Amniotic epithelial cell (primary cell): ENCODE measurements around the gene ASTN2.
A peak's percentile ranks its signal among the peaks of the same experiment; 100 is the strongest.
"Not testable (repeated sequence)": the region's sequence is repeated elsewhere in the genome, so short reads cannot be mapped to it uniquely, and the experiment has no call there.

Experiments
- DNase-seq: peaks from one replicate; pipeline ENCODE4 v3.0.0-alpha.2; 2010; ENCODE audit warnings: low read depth

Gene ASTN2

DNA sequence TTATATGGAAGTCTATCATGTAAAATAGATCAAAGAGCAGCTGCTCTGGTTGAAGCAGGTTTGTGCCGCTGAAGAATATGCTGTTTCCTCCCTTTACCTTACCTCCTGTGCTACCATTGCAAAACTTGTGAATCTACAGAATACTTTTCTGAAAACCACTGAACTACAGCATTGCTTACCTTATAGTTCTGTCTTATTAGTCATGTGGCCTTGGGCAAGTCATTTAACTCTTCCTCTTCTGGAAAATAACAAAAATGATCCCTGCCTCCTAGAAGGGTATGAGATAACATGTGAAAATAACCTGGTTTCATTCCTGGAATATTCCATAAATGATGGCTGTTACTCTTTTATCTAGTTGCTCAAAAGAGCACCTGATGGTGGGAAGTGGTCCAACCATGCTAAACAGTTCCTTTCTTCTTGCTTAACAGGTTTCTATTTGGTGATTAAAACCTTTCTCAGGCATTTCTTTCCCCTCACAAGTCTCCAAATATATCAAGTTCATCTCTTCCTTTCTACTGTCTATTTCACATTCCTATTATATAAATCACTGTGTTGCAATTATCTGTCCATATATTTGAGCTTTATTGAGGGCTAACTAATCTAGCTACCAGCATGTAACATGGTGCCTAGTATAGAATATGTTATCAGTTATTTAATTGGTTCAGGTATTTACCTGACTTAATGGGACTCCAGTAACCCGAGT lies 712.8 kb downstream of the ASTN2 start:
- no peak for DNase-seq

DNA sequence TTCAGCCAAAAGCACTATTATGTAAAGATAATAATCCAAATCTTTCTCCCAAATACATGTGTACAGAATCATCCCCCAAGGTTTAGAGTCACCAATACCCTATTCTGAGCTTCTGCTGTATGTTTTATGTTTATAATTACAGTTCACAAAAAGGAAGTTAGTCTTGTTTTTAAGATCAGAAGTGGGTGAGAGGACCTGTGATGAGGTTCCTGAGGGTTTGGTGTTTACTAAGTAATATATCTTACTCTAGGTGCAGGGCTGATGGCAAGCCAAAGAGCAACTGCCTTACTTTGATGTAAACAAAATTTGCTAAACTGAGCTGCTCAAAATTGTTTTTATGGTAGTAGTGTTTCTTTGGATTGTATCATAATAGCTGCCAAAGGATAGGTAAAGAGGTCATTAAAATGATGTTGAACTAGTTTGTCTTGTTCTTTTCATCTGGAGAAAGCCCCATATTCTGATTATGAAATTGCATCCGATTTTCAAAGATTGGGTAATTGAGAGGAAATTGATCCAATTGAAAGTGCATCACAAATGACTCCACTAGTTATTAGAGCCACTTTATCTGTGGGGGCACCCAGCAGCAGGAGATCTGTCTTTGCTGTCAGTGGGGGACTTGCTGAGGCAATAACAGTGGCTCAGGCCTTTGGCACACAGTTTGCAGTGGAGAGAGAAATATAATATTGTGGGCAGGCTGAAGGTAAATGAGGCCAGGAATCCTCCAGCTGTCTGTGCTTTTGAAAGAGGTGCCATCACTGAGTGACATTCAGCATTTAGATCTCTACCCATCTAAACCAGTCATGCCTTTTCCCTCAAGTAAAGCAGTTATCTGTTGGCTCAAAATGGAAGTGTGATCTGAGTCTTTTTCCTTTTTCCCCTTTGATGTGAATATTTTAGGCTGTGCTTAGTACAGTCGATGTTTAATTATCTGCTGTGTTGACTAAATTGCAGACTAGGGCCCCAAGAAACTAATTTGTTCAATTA lies 713.7 kb downstream of the ASTN2 start:
- DNase-seq = no peak

DNA sequence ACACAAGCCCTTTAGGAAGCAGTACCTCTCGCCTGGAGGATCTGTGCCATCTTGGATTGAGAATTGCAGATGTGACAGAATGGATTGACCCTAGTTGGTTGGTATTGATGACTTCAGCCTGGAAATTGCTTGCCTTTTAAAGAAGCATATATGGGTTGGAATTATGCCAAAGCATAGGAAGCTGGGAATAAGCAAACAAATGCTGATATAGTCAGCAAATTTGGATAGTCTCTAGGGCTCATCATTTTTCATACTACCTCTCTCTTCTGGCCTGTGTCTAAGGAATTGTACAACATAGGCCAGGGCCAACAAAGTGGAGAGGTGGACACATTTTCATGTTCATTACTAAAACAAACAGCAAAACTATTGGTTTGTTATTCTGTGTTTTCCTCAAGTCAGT lies 714.6 kb downstream of the ASTN2 start:
- no peak for DNase-seq

DNA sequence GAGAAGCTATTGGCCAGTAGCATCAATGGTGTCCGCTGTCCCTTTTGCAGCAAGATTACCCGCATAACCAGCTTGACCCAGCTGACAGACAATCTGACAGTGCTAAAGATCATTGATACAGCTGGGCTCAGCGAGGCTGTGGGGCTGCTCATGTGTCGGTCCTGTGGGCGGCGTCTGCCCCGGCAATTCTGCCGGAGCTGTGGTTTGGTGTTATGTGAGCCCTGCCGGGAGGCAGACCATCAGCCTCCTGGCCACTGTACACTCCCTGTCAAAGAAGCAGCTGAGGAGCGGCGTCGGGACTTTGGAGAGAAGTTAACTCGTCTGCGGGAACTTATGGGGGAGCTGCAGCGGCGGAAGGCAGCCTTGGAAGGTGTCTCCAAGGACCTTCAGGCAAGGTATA lies 717.0 kb downstream of the ASTN2 start:
- DNase-seq = no peak

DNA sequence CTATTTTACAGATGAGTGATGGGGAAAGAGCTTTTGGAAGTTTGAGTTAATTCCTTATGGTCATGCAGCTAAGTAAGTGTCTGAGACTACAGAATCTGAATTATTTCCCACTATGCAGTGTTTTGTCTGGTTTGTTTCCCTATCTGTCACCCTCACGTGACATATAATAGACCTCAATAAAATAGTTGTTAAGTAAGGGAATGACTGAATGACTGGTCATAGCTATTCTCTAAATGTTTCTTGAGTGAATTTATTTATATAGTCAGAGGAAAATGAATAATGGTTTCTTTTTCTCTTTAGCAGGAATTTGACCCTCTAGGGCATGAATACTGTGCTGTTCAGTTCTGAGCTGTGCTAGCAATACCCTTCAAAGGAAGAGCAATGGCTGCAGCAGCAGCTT lies 717.5 kb downstream of the ASTN2 start:
- DNase-seq = peak; percentile 35

DNA sequence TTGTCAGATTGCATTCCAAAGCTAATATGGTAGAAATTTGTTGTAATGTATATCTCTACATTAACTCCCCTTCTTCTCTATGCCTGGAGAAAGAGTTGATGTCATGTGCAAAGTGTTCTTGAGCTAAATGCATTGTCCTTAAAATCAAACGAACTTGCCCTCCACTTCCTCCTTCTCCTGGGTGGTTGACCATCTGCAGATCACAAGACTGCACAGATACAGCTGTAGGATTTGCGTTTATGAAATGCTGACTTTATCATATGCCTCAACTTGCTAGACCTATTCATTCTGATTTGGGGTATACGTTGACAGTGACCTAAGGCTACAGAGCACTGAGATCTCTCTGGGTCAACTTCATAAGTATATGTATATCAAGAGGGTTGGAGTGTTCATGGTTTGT lies 719.4 kb downstream of the ASTN2 start:
- DNase-seq = no peak

DNA sequence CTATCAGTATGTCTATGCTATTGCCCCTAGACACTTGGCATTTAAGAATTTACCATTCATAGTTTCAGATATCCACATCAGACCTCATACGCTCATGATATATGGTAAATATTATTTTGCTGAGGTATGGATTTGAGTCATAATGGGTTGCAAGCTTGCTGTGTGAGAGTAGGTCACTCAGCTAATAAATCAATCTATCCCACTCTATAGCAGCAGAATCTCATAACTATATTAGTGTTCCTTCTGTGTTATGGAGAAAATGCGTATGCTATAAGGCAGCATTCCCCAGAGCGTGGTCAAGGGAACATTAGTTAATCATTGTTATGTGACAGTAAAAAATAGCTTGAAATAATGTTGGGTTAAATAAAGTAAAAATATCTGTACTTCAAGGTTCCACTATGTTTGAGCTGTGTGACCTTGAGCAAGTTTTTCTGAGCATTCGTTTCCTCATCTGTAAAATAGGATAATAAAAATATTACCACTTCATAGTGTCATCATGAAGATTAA lies 720.0 kb downstream of the ASTN2 start:
- no peak for DNase-seq

DNA sequence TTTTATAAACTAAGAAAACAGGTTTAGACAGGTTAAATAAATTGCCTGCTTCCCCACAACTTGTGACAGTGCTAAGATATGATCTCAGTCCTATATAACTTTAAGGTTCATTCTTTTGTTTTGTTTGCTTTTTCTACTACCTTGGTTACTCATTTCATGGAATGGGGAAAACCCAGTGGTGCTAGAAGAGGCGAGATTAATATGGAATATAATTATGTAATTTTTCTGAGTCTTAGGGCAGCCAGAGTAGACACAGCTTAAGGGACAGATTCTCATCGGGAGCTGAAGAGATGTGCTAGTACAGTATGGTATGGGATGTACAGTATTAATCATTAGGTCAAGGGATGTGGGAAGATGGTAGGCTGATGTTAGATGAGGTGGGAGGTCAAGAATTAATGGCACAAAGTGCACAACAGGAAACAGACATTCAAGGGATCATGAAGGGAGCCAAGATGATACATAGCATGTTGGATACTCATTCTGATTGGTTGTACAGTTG lies 721.6 kb downstream of the ASTN2 start:
- DNase-seq = peak; percentile 26

DNA sequence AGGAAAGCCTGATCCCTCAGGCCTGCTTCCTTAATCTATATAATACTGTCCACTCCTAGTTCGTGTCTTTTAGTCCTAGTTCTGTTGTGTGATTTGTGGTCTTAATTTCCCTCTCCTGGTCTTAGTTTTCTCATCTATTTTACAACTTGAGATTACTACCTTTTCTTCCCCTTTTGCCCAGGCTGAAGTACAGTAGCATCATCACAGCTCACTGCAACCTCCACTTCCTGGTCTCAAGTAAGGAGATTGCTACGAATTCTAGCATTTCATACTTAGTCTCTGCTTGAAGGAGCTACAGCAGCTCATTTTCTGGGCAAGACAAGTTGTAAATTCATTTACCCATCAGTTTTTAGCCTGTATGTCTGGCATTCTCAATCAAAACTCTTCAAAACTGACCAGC lies 722.2 kb downstream of the ASTN2 start:
- DNase-seq = no peak

DNA sequence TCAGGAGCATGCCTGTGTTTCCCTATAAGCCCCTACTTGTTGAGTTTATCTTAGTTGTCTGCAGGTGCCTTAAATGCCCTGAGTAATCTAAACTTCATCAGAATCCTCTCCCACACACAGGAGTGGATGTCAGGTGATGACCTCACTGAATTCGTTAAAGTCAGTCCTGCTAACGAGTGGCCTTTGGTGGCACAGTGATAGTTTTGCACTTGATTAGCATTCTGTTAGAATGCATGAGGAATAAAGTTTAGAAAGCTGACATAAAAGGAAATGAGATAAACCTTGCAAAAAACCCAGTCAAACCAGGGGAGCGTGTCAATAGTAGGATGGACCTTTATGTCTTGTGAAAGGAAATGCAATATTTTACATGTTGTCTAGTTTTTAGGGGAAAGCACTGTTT lies 723.2 kb downstream of the ASTN2 start:
- no peak for DNase-seq

DNA sequence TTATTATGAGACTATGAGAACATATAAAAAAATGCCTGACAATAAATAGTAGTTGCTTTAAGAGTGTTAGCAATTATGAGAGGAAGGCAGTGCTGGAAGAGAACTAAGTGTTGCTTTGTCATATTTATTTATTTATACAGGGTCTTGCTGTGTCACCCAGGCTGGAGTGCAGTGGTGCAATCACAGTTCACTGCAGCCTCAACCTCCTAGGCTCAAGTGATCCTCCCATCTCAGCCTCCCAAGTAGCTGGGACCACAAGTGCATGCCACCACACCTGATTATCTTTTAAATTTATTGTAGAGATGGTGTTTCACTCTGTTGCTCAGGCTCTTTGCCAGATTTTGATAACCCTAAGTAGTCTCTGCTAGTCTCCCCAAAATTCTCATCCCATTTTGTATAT lies 724.1 kb downstream of the ASTN2 start:
- not testable (repeated sequence) for DNase-seq

DNA sequence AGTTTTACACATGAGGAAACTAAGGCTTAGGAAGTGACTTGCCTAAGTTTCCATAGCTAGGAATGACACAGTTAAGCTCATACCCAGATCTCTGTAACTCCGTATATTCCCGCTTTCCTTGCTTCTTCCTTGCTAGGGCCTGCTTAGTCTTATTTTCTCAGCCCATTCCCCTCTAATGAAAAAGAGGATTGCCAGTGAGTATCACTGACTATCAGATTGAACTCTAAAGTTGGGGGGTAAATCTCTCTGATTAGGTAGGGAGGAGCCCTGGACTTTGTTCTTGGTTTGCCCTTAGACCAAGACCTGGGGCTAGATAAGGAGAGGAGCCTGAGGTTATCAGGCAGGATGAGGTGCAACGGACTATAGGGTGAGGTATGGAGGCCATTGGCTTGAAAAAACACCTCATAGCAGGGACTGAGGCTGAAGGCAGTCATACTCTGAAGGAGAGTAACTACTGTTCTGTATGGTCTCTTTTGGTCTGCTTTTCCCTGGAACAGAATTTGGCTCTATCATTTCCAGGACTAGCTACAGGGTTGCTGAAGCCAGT lies 725.3 kb downstream of the ASTN2 start:
- DNase-seq = no peak

DNA sequence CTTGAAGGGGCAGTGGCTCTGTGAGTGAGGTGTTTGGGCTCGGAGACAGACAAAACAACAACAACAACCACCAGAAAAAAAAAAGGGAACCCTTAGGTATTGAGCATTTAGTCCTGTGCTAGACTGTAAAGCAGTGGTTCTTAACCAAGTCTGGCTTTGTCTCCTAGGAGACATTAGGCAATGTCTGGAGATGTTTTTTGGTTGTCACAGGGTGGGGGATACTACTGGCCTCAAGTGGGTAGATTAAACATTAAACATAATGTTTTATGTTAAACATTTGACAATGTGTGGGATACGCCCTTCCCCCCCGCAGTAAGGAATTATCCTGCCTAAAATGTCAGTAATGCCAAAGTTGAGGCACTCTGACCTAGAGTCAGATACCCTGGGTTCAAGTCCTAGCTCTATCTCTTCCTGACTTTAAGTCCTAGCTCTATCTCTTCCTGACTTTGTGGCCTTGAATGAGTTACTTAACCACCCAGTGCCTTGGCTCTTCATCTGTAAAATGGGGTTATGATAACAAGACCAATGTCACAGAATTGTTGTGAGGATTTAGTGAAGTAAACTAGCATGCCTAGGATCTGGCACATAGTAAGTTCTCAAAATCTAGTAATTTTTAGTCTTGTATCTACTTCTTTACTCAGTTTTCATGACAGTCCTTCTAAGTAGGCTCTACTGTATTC lies 725.9 kb downstream of the ASTN2 start:
- no peak for DNase-seq

DNA sequence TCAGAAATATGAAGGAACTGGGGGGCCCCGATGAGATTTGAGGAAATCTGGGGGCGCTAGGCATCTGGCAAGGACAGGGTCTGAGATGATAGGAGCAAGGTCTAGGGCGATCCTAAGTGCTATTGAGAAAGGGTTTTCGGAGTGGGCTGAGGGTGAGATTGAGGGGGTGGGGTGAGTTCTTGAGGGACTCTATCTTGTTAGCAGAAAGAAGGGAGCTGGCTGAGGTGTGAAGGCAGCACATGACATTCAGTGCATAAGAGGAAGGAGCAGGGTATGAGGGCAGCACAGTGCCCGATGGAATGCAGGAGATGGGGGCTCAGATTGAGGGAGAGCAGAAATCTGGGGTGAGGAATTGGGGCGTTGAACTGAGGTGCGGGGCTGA lies 727.1 kb downstream of the ASTN2 start:
- DNase-seq = no peak

DNA sequence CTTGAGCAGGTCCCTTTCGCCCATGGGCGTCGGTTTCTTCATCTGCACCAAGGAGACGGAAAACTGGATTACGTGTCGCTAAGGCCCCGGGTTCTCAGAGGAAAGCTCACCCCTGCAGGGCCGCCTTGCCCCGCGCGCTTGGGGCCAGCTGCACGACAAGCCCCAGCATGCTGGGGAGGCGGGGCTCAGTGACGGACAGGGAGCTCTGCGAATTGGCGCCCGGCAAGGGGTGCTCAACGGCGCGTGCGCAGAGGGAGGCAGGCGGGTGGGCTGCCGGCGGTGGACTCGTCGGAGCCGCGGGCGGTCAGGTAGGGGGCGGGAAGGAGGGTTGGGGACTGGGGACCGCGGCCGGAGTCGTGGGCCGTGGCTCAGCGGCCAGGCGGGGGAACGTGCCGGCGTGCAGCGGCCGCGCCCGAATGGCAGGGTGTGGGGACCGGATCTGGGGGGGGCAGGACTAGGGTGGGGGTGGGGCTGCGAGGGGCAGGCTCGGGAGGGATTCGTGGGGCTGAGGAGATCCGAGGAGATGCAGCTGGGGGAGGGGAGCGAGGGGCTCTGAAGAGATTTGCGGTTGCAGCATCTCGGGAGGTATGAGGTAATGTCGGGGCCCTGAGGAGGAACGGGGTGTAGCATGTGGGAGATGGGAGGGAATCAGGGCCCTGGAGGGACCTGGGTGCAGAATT lies 727.6 kb downstream of the ASTN2 start, which contains the start of gene TRIM32:
Gene TRIM32 (plus strand): TSS at position 232 of the 680 bp plus-strand sequence. CDS start 10,438 bp downstream, outside the sequence.
- DNase-seq = peak; percentile 67

DNA sequence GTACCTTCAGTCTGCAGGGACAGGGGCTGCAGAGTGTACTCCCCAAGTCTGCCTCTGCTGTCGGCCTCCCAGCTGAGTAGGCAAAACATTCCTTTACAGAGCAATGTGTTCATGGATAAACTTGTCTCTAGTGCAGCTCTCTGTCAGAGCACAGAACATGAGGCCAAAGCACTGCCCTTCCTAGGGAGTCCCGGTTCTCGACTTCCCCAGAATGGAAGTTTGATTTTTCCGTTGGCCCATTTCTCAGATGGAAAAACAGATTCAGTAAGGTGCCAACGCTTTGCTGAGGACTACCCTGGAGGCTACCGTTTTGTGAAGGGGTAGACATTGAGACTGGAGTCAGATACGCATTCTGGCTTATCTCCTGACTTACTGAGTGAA lies 728.2 kb downstream of the ASTN2 start:
- DNase-seq = no peak

DNA sequence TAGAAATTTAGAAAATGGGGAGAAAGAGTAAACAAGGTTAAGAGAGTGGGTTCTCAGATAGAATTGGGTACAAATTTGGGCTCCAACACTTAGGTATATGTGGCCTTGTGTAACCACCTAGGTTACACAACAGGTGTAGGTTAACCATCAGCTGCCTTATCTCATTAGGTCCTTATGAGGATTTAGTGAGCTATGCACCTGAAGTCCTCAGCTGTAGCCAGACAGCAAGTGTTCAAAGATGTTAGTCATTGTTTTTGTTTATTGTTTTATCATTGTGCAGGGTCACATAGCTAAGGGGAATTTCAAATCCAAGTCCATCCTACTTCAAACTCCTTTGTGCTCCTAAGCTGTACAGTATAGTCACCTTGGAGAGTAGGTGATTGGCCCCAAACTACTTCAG lies 728.7 kb downstream of the ASTN2 start:
- DNase-seq = no peak

DNA sequence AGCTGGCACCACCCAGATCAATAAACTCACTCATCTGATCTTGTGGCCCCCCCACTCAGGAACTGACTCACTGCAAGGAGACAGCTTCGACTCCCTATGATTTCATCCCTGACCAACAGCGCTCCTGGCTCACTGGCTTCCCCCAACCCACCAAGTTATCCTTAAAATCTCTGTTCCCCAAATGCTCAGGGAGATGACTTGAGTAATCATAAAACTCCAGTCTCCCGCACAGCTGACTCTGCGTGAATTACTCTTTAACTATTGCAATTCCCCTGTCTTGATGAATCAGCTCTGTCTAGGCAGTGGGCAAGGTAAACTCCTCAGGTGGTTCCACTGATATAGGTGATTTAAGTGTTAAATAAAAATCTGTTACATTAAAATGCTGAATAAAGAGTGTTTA lies 729.7 kb downstream of the ASTN2 start:
- DNase-seq = no peak

DNA sequence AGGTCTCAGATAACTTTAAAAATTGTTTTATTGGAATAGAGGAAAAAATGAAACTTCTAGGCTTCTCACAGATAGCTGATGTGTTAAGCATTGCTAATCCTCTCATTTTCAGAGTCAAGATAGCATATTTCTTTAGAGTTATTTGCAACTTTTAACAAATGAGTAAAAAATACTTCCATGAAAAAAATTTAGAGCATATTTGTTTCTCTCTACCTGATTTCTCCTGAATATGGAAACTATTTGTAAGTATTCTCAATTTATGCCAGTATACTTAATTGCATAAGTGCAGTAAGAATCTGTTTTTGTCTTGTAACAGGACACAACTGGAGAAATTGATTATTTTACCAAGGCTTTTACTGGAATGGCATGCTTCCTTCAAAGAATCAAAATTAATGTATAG lies 731.3 kb downstream of the ASTN2 start:
- no peak for DNase-seq

DNA sequence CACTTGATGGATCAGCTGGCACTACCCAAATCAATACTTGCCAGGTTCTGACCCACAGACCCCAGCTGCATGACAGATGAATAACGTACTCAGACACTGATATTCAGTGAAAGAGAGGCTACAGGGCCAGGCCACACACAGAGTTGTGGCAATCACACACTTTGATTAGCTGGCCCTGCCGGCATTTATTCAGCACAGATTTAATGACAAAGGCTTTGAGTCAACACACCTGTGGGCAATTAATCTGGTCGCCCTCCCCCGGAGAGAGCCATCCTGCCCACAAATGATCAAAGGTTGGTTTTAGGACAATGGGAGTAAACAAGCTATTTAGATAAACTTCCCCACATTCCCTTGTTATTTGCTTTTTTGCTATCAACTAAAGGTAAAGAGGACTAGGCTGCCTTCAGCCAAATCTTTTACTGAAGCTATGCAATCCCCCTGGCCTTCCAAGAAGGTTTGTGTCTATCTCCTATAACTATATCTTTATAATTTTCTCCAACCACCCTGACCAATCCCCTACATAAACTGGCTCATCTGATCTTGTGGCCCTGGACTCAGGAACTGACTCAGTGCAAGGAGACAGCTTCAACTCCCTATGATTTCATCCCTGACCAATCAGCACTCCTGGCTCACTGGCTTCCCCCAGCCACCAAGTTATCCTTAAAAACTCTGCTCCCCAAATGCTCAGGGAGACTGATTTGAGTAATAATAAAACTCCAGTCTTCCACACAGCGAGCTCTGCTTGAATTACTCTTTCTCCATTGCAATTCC lies 740.5 kb downstream of the ASTN2 start:
- DNase-seq = no peak

DNA sequence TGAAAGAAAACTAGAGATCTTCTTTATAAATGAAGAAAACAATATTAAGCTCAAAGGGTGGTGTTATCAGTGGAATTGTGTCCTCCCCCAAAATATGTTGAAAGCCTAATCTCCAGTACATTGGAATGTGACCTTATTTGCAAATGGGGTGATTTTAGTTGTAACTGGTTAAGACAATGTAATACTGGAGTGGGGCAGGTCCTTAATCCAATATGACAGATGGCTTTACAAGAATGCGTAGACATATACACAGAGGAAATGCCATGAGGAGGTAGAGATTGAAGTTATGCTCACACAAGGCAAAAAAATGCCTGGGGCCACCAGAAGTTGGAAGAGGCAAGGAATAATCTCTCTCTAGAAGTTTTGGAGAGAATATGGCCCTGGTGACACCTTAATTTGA lies 741.5 kb downstream of the ASTN2 start:
- peak; percentile 21 for DNase-seq
